ENCODE data around the gene MAPK10.

- TF ChIP-seq TEAD4 (IDR thresholded peaks at IDR 0.05) (no peak), YY1 (IDR thresholded peaks at IDR 0.05; ENCODE audit: low read depth) (no peak), TAF1 (IDR thresholded peaks at IDR 0.05; ENCODE audit: low read depth) (no peak), REST (IDR thresholded peaks at IDR 0.05; ENCODE audit: low read depth) (no peak), TCF12 (IDR thresholded peaks at IDR 0.05; ENCODE audit: low read depth) (no peak), RAD21 (IDR thresholded peaks at IDR 0.05; ENCODE audit: low read depth) (no peak)
Measured at GRCh38 chr4:86100539-86101215, 259.2 kb downstream of the MAPK10 start.

Measured in Ishikawa (cell line).